ENCODE data around the gene HPCAL1. TPM values are rescaled to one million over a fixed set of nuclear protein-coding genes. Genes with fewer than 3 reads are reported as not detected.

The HPCAL1 gene
- polyA plus RNA-seq, 3 donors, result 82.1 to 99.5 (median 98.0) TPM

GRCh38 chr2:10292033-10292432 is 10.7 kb upstream of the HPCAL1 start:
- Histone ChIP-seq H4K20me1 (ENCODE audit: insufficient read depth, low read length) (no peaks in the 10 kb centered on the region), H3K27ac (ENCODE audit: low read depth in 1 of 2, low read length in 2 of 2) (no peak overlapping the region), H3K36me3 (replicated peaks in 1 of 2; ENCODE audit: control insufficient read depth in 1 of 2, insufficient read depth in 2 of 2, low read length in 2 of 2) (no peaks in the 10 kb centered on the region), H3K4me3 (replicated peaks in 1 of 3; ENCODE audit: low read depth in 2 of 3, low read length in 3 of 3) (no peak overlapping the region), H3K9ac (ENCODE audit: insufficient read depth, low read length, poor library complexity, severe bottlenecking) (no peak overlapping the region), H3K79me2 (ENCODE audit: insufficient read depth, low read length) (no peaks in the 10 kb centered on the region), H3K9me3 (replicated peaks in 1 of 2; ENCODE audit: control insufficient read depth in 1 of 2, insufficient read depth in 1 of 2, low read length in 2 of 2) (peaks cover 0 to 3% of the 10 kb centered on the region in 2 donors), H3K4me2 (replicated peaks; ENCODE audit: extremely low read depth, low read length, poor library complexity, severe bottlenecking) (no peak overlapping the region), H2AFZ (ENCODE audit: insufficient read depth, low read depth, low read length, poor library complexity, severe bottlenecking) (no peak overlapping the region), H3K27me3 (ENCODE audit: control insufficient read depth in 2 of 2, insufficient read depth in 2 of 2, low read length in 2 of 2) (no peaks in the 10 kb centered on the region), H3K4me1 (ENCODE audit: control insufficient read depth in 1 of 2, insufficient read depth in 2 of 2, low read length in 2 of 2) (peaks cover 12 to 29% of the 10 kb centered on the region in 2 donors)
- DNase-seq, result no peak
- Mint-ChIP-seq H3K9me3 (peaks cover 0 to 6% (median 1%) of the 10 kb centered on the region in 7 donors), H3K4me1 (peaks cover 37% of the 10 kb centered on the region), H3K36me3 (peaks cover 1 to 3% of the 10 kb centered on the region in 2 donors), H3K27ac (peak overlapping the region in 1 of 7 donors; percentile 27), H3K4me3 (no peak overlapping the region), H3K27me3 (ENCODE audit: low read depth in 3 of 3) (peaks cover 0 to 2% (median 2%) of the 10 kb centered on the region in 3 donors)
- no CpG with 5 or more reads among the region's 4 CpGs for WGBS (ENCODE audit: insufficient coverage)
- intact Hi-C loops (cut with micrococcal nuclease), result no loop called here
- TF ChIP-seq CTCF (IDR thresholded peaks at IDR 0.05), result no peak

DNA sequence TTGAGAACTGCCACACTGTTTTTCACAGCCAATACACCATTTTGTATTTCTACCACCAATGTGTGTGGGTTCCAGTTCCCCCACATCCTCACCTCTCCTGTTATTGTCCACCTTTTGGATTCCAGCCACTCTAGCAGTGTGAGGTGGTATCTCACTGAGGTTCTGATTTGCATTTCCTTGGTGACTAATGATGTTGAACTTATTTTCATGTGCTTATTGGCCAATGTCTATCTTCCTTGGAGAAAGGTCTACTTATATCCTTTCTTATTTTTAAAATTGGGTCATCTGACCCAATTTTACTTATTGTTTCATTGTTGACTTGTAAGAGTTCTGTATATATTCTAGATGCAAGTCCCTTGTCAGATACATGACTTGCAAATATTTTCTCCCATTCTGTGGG is 9.1 kb upstream of the HPCAL1 start:
- Mint-ChIP-seq H3K27me3 (ENCODE audit: low read depth in 3 of 3) (peaks cover 0 to 2% (median under 1%) of the 10 kb centered on the region in 3 donors), H3K36me3 (peaks cover 1 to 3% of the 10 kb centered on the region in 2 donors), H3K27ac (peak overlapping the region in 1 of 7 donors; percentile 56), H3K4me3 (no peak overlapping the region), H3K4me1 (peaks cover 40% of the 10 kb centered on the region), H3K9me3 (peaks cover 0 to 6% (median 1%) of the 10 kb centered on the region in 7 donors)
- no peaks in the 10 kb centered on the region for H3K27me3 ChIP-seq (ENCODE audit: control insufficient read depth in 2 of 2, insufficient read depth in 2 of 2, low read length in 2 of 2)
- DNase-seq, result no peak
- H2AFZ ChIP-seq (ENCODE audit: insufficient read depth, low read depth, low read length, poor library complexity, severe bottlenecking), result no peak overlapping the region
- intact Hi-C loops (cut with micrococcal nuclease), result no loop called here
- H3K4me2 ChIP-seq (replicated peaks; ENCODE audit: extremely low read depth, low read length, poor library complexity, severe bottlenecking), result no peak overlapping the region
- peaks cover 0 to 3% of the 10 kb centered on the region in 2 donors for H3K9me3 ChIP-seq (replicated peaks in 1 of 2; ENCODE audit: control insufficient read depth in 1 of 2, insufficient read depth in 1 of 2, low read length in 2 of 2)
- H3K9ac ChIP-seq (ENCODE audit: insufficient read depth, low read length, poor library complexity, severe bottlenecking), result no peak overlapping the region
- H3K27ac ChIP-seq (ENCODE audit: low read depth in 1 of 2, low read length in 2 of 2), result no peak overlapping the region
- no peaks in the 10 kb centered on the region for H3K36me3 ChIP-seq (replicated peaks in 1 of 2; ENCODE audit: control insufficient read depth in 1 of 2, insufficient read depth in 2 of 2, low read length in 2 of 2)
- H3K79me2 ChIP-seq (ENCODE audit: insufficient read depth, low read length), result no peaks in the 10 kb centered on the region
- H3K4me3 ChIP-seq (replicated peaks in 1 of 3; ENCODE audit: low read depth in 2 of 3, low read length in 3 of 3), result no peak overlapping the region
- TF ChIP-seq CTCF (IDR thresholded peaks at IDR 0.05), result no peak
- H3K4me1 ChIP-seq (ENCODE audit: control insufficient read depth in 1 of 2, insufficient read depth in 2 of 2, low read length in 2 of 2), result peaks cover 21 to 30% of the 10 kb centered on the region in 2 donors
- no peaks in the 10 kb centered on the region for H4K20me1 ChIP-seq (ENCODE audit: insufficient read depth, low read length)
